Measurements from ENCODE around the gene WWOX. TPM values are rescaled to one million over a fixed set of nuclear protein-coding genes. Genes with fewer than 3 reads are reported as not detected.

Gene WWOX
- total and polyA plus RNA-seq, 2 of the 13 experiments (the other 11 are each of a cell fraction or from before 2014, with no cell fraction given) = 9.1 to 37.4 TPM

DNA sequence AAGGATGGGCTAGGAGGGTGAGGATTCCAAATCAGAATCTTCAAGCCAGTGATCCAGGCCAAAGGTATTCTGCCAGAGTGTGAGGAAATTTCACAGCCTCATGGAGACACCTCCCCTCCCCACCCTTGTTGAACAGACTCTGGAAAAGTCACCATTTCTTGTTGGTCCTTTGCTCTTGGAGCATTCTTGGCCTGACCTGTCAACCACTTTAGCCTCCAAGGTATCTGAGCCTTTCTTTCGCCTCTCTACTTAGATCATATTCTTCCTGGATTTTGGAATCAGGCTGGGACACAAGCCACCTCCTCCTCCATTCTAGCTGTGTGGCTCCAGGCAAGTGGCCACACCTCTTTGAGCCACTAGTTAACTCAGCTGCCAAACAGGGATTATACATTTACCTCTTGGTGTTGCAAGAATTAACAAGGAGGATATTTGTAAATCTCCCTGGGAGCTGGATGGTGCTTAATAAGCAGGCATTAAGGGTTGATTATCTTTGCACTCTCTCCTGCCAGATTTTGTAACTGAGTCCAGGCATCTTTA lies 193.5 kb downstream of the WWOX start (continued):
- TF ChIP-seq, protein P1, sequence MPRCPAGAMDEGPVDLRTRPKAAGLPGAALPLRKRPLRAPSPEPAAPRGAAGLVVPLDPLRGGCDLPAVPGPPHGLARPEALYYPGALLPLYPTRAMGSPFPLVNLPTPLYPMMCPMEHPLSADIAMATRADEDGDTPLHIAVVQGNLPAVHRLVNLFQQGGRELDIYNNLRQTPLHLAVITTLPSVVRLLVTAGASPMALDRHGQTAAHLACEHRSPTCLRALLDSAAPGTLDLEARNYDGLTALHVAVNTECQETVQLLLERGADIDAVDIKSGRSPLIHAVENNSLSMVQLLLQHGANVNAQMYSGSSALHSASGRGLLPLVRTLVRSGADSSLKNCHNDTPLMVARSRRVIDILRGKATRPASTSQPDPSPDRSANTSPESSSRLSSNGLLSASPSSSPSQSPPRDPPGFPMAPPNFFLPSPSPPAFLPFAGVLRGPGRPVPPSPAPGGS (CRISPR knock-in tag; IDR thresholded peaks at IDR 0.05) = no peak
- TF ChIP-seq ZMYM2 (CRISPR knock-in tag; IDR thresholded peaks at IDR 0.05) (no peak), ZMAT3 (CRISPR knock-in tag; conservative IDR thresholded peaks at IDR 0.05) (no peak), DMAP1 (CRISPR knock-in tag; IDR thresholded peaks at IDR 0.05) (no peak; the same call in 1 of the 2 replicates), ZNF724P (CRISPR knock-in tag; IDR thresholded peaks at IDR 0.05; ENCODE audit: borderline replicate concordance) (no peak), SOX13 (IDR thresholded peaks at IDR 0.05) (no peak), SOX13 (CRISPR knock-in tag; conservative IDR thresholded peaks at IDR 0.05 in 1 of 2, IDR thresholded peaks at IDR 0.05 in 1 of 2) (peak in 1 of 2 experiments; percentile 36; a peak in 1 of 4 replicates), ZNF780A (CRISPR knock-in tag; IDR thresholded peaks at IDR 0.05) (no peak), JDP2 (CRISPR knock-in tag; IDR thresholded peaks at IDR 0.05; ENCODE audit: borderline replicate concordance) (no peak), ZNF775 (CRISPR knock-in tag; IDR thresholded peaks at IDR 0.05; ENCODE audit: borderline replicate concordance) (no peak), ZNF430 (CRISPR knock-in tag; IDR thresholded peaks at IDR 0.05) (no peak), MIXL1 (CRISPR knock-in tag; IDR thresholded peaks at IDR 0.05) (peak; percentile 67; the same call in 1 of the 2 replicates), ZNF460 (CRISPR knock-in tag; IDR thresholded peaks at IDR 0.05; ENCODE audit: borderline replicate concordance) (no peak), SMARCE1 (IDR thresholded peaks at IDR 0.05; ENCODE audit: borderline replicate concordance) (no peak), REPIN1 (CRISPR knock-in tag; IDR thresholded peaks at IDR 0.05; ENCODE audit: borderline replicate concordance, low read depth) (no peak), ZNF883 (CRISPR knock-in tag; IDR thresholded peaks at IDR 0.05; ENCODE audit: not compliant biosample characterization) (no peak), MTF1 (CRISPR knock-in tag; IDR thresholded peaks at IDR 0.05) (no peak), KLF11 (CRISPR knock-in tag; IDR thresholded peaks at IDR 0.05) (peak; percentile 67; the same call in 1 of the 2 replicates), CC2D1A (CRISPR knock-in tag; IDR thresholded peaks at IDR 0.05) (no peak), POLR2AphosphoS5 (IDR thresholded peaks at IDR 0.05; ENCODE audit: low read depth, low read length) (0 out of 2 replicates have a peak, but pooled peaks have one; percentile 33), IRF2 (CRISPR knock-in tag; IDR thresholded peaks at IDR 0.05) (peak; percentile 55; the same call in 1 of the 2 replicates), NFE2L2 (IDR thresholded peaks at IDR 0.05; ENCODE audit: low read length) (no peak), TCF12 (IDR thresholded peaks at IDR 0.05) (no peak), TCF12 (CRISPR knock-in tag; IDR thresholded peaks at IDR 0.05) (no peak), SIN3A (IDR thresholded peaks at IDR 0.05; ENCODE audit: borderline replicate concordance, low read depth, low read length) (no peak)
- TF ChIP-seq, protein P2, sequence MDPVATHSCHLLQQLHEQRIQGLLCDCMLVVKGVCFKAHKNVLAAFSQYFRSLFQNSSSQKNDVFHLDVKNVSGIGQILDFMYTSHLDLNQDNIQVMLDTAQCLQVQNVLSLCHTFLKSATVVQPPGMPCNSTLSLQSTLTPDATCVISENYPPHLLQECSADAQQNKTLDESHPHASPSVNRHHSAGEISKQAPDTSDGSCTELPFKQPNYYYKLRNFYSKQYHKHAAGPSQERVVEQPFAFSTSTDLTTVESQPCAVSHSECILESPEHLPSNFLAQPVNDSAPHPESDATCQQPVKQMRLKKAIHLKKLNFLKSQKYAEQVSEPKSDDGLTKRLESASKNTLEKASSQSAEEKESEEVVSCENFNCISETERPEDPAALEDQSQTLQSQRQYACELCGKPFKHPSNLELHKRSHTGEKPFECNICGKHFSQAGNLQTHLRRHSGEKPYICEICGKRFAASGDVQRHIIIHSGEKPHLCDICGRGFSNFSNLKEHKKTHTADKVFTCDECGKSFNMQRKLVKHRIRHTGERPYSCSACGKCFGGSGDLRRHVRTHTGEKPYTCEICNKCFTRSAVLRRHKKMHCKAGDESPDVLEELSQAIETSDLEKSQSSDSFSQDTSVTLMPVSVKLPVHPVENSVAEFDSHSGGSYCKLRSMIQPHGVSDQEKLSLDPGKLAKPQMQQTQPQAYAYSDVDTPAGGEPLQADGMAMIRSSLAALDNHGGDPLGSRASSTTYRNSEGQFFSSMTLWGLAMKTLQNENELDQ (CRISPR knock-in tag; IDR thresholded peaks at IDR 0.05; ENCODE audit: borderline replicate concordance) = no peak
- TF ChIP-seq, protein P3, sequence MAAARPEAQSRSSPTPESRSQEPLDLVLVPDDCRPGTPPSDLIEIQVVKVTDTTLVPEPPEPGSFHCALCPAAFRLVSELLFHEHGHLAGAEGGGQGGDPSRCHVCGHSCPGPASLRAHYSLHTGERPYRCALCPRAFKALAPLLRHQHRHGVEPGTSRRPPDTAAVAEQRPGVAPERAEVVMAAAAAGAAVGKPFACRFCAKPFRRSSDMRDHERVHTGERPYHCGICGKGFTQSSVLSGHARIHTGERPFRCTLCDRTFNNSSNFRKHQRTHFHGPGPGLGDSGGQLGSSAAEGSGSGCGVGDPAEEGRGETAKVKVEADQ (CRISPR knock-in tag; IDR thresholded peaks at IDR 0.05; ENCODE audit: borderline replicate concordance) = no peak
